ENCODE data around the gene PCTP. TPM values are rescaled to one million over a fixed set of nuclear protein-coding genes. Genes with fewer than 3 reads are reported as not detected.

PCTP gene
- total RNA-seq, 1 experiment from 2014 or later, result 17.1 TPM

DNA sequence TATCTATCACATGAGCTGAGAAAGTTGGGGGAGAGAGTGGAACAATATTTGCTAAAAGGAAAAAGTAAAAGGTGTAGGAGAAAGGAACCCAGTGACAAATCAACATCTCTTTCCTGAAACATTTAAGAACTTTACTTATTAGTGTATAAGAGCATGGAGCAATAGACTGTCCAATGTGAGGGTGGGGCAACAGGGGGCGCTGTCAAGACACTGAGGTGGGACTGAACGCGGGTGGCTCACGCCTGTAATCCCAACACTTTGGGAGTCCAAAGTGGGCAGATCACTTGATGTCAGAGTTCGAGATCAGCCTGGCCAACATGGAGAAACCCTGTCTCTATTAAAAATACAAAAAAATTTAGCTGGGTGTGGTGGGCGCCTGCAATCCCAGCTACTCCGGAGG, 21.2 kb downstream of the PCTP start:
- Histone ChIP-seq H4K20me1 (ENCODE audit: control insufficient read depth, insufficient read depth, insufficient read length) (no peaks in the 10 kb centered on the region), H2BK20ac (ENCODE audit: low read depth, low read length, poor library complexity, severe bottlenecking) (no peak overlapping the region), H4K91ac (ENCODE audit: insufficient read length, low read depth, low read length) (no peak overlapping the region), H3K18ac (ENCODE audit: insufficient read length, low read depth, low read length) (no peak overlapping the region), H3K4me2 (ENCODE audit: insufficient read depth, insufficient read length, low read length) (no peak overlapping the region), H3K14ac (ENCODE audit: insufficient read depth, low read length) (no peak overlapping the region), H2BK15ac (ENCODE audit: low read depth, low read length) (no peak overlapping the region), H3K9me3 (ENCODE audit: control insufficient read depth, low read depth, low read length) (no peaks in the 10 kb centered on the region), H3K27me3 (ENCODE audit: insufficient read depth, low read length) (no peaks in the 10 kb centered on the region), H2AFZ (ENCODE audit: low read length) (no peak overlapping the region), H3K23ac (ENCODE audit: insufficient read length, low read depth, low read length) (no peak overlapping the region), H3K79me2 (ENCODE audit: insufficient read depth, low read length) (no peaks in the 10 kb centered on the region), H3K27ac (ENCODE audit: insufficient read length, low read depth, low read length) (no peak overlapping the region), H3K56ac (ENCODE audit: insufficient read length, low read depth, low read length) (no peak overlapping the region), H2BK120ac (ENCODE audit: low read depth, low read length, poor library complexity, severe bottlenecking) (no peak overlapping the region), H3K4ac (ENCODE audit: low read depth, low read length) (no peak overlapping the region), H2BK12ac (ENCODE audit: insufficient read length, low read depth, low read length) (no peak overlapping the region), H3K79me1 (ENCODE audit: insufficient read depth, low read depth, low read length, poor library complexity, severe bottlenecking) (no peaks in the 10 kb centered on the region), H3K9ac (ENCODE audit: extremely low read depth, insufficient read length, low read length) (no peak overlapping the region), H4K8ac (replicated peaks; ENCODE audit: insufficient read length, low read depth, low read length) (no peak overlapping the region), H3T11ph (ENCODE audit: low read length) (no peak overlapping the region), H2AK5ac (ENCODE audit: insufficient read length, low read length) (no peak overlapping the region), H2BK5ac (ENCODE audit: insufficient read length, low read length) (no peak overlapping the region), H4K5ac (ENCODE audit: insufficient read length, low read depth, low read length) (no peak overlapping the region), H3K23me2 (ENCODE audit: insufficient read length, low read depth, low read length, poor library complexity, severe bottlenecking) (no peaks in the 10 kb centered on the region), H3K4me1 (ENCODE audit: insufficient read depth, low read length) (no peaks in the 10 kb centered on the region)
- H3K4me1 Mint-ChIP-seq, result peaks cover 0 to 3% of the 10 kb centered on the region in 2 experiments; a peak in 1 of 4 replicates
- H3K27ac Mint-ChIP-seq, result no peak overlapping the region
- TF ChIP-seq, protein P1, sequence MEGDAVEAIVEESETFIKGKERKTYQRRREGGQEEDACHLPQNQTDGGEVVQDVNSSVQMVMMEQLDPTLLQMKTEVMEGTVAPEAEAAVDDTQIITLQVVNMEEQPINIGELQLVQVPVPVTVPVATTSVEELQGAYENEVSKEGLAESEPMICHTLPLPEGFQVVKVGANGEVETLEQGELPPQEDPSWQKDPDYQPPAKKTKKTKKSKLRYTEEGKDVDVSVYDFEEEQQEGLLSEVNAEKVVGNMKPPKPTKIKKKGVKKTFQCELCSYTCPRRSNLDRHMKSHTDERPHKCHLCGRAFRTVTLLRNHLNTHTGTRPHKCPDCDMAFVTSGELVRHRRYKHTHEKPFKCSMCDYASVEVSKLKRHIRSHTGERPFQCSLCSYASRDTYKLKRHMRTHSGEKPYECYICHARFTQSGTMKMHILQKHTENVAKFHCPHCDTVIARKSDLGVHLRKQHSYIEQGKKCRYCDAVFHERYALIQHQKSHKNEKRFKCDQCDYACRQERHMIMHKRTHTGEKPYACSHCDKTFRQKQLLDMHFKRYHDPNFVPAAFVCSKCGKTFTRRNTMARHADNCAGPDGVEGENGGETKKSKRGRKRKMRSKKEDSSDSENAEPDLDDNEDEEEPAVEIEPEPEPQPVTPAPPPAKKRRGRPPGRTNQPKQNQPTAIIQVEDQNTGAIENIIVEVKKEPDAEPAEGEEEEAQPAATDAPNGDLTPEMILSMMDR (conservative IDR thresholded peaks at IDR 0.05), result peak; percentile 46; the same call in 2 of the 3 replicates
- no peaks in the 10 kb centered on the region for H3K27me3 Mint-ChIP-seq (ENCODE audit: low read depth)
- DNase-seq, result no peak
- H3K4me3 Mint-ChIP-seq, result no peak overlapping the region
- H3K36me3 Mint-ChIP-seq (ENCODE audit: insufficient read depth in 1 of 3, low read depth in 3 of 3), result peaks cover 0 to 28% (median 19%) of the 10 kb centered on the region in 3 experiments; a peak in 6 of 7 replicates
- no peaks in the 10 kb centered on the region for H3K9me3 Mint-ChIP-seq
- WGBS (ENCODE audit: extremely low coverage, insufficient read length, low lambda C conversion rate), result no CpG with 5 or more reads among the region's 7 CpGs
